Left renal pelvis (tissue), 4 donors: ENCODE results near the gene FDPS. TPM values are rescaled to one million over a fixed set of nuclear protein-coding genes. Genes with fewer than 3 reads are reported as not detected.

Source experiments
- DNase-seq, 4 donors: peaks; one replicate each; pipeline ENCODE4 v3.0.0-alpha.2; 2013; ENCODE audit warnings: low read depth in 4 of 4, low spot score in 3 of 4
- polyA plus RNA-seq, 4 donors: library from polyadenylated mRNA; unstranded; fragments of 120-200 nt; gene quantifications; one replicate each; pipeline ENCODE4 v1.2.1, GENCODE V29; 2013; ENCODE audit not compliant: insufficient read length in 4 of 4

The FDPS gene
- polyA plus RNA-seq, 4 donors, result 110 to 201 (median 171) TPM

DNA sequence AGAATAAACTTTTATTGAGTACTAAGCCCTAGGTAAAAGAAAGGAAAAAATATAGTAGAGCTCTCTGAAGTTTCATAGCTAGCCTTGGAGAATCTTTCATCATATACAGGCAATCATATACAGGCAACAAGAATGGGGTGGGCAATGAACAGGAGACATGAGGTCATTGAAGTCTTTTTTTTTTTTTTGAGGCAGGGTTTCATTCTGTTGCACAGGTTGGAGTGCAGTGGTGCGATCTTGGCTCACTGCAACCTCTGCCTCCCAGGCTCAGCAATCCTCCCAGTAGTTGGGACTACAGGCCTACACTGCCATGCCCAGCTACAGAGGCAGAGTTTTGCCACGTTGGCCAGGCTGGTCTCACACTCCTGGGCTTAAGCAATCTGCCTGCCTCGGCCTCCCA lies 34.2 kb downstream of the FDPS start:
- no peak for DNase-seq

DNA sequence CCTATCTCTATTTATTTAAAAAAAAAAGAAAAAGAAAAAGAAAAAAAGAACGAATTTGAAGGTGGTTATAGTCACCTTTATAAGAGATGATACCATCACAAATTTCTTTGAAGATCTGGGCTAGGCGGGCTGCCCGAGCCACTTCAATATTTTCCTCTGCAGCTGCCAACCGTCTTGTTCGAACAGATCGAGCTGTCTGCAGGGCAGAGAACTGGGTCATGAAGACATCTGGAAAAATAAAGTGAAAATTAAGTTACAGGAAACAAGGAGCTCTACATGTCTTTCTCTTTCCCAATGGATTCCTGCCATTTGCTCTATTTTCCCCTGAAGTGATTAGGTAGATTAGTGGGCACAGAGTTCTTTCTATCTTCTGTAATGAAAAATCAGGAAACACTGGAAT lies 44.0 kb downstream of the FDPS start:
- no peak for DNase-seq

DNA sequence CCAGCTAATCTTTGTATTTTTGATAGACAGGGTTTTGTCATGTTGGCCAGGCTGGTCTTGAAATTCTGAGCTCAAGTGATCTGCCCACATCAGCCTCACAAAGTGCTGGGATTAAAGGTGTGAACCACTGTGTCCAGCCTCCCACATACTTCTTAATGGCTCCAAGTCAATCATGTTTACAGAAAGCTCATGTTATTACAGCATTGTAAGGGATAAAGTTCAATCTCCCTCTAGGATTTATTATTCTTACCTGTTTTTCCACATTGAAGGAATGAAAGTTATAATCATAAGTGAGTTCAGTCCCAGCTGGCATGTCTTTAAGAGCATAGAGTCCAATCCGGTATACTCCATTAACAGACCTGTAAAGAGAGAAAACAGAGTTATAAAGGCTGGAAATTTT lies 51.4 kb downstream of the FDPS start:
- no peak for DNase-seq

Other genes starting within 250 kb of the FDPS start
- gene EFNA4, start 245.1 kb upstream of the FDPS start, polyA plus RNA-seq, result 10 to 100 TPM; 19.2 to 24.8 (median 19.5) TPM
- 1 to 10 TPM; 5.7 to 7.8 (median 6.3) TPM for gene EFNA3, start 230.0 kb upstream of the FDPS start, polyA plus RNA-seq
- 10 to 100 TPM; 23.7 to 69.5 (median 63.0) TPM for gene EFNA1, start 181.0 kb upstream of the FDPS start, polyA plus RNA-seq
- 10 to 100 TPM; 39.6 to 66.6 (median 54.3) TPM for gene SLC50A1, start 173.0 kb upstream of the FDPS start, polyA plus RNA-seq
- 10 to 100 TPM; 29.4 to 49.8 (median 31.4) TPM for gene DPM3, start 168.3 kb upstream of the FDPS start, polyA plus RNA-seq
- gene KRTCAP2, start 135.6 kb upstream of the FDPS start, polyA plus RNA-seq, result 100 to 1,000 TPM; 139 to 182 (median 152) TPM
- gene TRIM46, start 135.0 kb upstream of the FDPS start, polyA plus RNA-seq, result 1 to 10 TPM; 2.4 to 6.3 (median 3.2) TPM
- gene THBS3, start 101.0 kb upstream of the FDPS start, polyA plus RNA-seq, result 10 to 100 TPM; 27.7 to 52.9 (median 46.5) TPM
- gene MTX1, start 100.2 kb upstream of the FDPS start, polyA plus RNA-seq, result 10 to 100 TPM; 26.6 to 49.9 (median 39.6) TPM
- 10 to 100 TPM; 20.0 to 32.8 (median 24.2) TPM for gene ENTREP3, start 53.4 kb upstream of the FDPS start, polyA plus RNA-seq
- gene SCAMP3, start 46.5 kb upstream of the FDPS start, polyA plus RNA-seq, result 10 to 100 TPM; 45.9 to 72.1 (median 58.9) TPM
- gene CLK2, start 35.4 kb upstream of the FDPS start, polyA plus RNA-seq, result 10 to 100 TPM; 70.1 to 93.6 (median 74.8) TPM
- 10 to 100 TPM in 2 of 4 donors, 1 to 10 TPM in 2; 8.4 to 11.9 (median 10.1) TPM for gene HCN3, start 31.4 kb upstream of the FDPS start, polyA plus RNA-seq
- 1 to 10 TPM in 3 of 4 donors, under 1 TPM in 1; 0.53 to 8.7 (median 5.7) TPM for gene PKLR, start 7.4 kb upstream of the FDPS start, polyA plus RNA-seq
- gene RUSC1, start 12.0 kb downstream of the FDPS start, polyA plus RNA-seq, result 10 to 100 TPM; 35.4 to 40.6 (median 36.6) TPM